ENCODE data around the gene GBP6.

GRCh38 chr1:89358287-89358893 lies 5.5 kb upstream of the GBP6 start:
- TF ChIP-seq CTCF (IDR thresholded peaks at IDR 0.05) (peak; percentile 48 to 80 (median 74)), POLR2A (IDR thresholded peaks at IDR 0.05) (no peak)
